Measurements from ENCODE around the gene TEX9.

TEX9 gene

DNA sequence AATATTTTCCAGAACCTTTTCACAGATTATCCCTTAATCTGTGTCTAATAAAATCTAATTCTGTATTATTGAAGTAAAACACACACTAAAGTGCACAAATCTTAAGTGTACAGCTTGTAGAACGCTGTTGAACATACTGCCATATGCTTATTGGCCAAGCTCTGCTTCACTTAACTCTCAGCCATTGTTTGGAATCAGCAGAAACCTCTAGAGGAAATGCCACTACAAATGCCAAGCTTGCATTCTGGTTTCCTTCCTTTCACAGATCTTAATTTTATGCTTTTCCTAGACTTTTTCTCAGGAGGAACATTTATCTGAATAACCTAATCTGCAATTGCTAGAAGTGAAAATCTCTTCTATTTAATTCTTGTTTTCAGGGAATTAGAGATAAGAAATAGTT, 89.6 kb downstream of the TEX9 start:
- DNase-seq (ENCODE audit: low read depth in 2 of 2): no peak

DNA sequence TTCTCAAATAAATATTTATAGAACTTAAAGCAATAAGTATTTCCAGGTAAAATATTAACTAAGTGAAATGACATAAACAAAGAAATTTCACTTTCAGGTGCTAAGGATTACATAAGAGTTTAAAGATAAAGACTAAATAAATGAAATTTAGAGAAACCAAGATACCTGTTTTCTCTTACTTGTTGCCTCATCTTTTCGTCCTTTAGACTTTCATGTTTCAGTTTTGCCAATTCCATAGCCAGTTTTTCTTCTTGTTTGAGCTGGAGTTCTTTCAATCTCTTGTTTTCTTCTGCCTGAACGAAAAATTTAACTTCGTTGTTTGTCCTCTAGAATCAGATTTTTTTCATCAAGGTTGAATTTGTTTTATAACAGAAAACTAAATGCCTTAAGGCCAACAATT, 91.0 kb downstream of the TEX9 start:
- DNase-seq (ENCODE audit: low read depth in 2 of 2): no peak

DNA sequence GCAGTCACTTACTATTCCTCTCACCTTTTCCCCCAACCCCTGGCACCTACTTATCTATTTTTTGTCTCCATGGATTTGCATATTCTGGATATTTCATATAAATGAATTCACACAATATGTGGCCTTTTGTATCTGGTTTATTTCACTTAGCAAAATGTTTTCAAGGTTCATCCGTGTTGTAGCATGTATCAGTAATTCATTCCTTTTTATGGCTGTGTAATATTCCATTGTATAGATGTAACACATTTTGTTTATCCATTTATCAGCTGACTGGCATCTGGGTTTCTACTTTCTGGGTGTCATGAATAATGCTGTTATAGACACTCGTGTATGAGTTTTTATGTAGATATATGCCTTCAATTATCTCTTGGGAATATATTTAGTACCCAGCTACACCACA, 93.9 kb downstream of the TEX9 start:
- no peak for DNase-seq (ENCODE audit: low read depth in 2 of 2)

DNA sequence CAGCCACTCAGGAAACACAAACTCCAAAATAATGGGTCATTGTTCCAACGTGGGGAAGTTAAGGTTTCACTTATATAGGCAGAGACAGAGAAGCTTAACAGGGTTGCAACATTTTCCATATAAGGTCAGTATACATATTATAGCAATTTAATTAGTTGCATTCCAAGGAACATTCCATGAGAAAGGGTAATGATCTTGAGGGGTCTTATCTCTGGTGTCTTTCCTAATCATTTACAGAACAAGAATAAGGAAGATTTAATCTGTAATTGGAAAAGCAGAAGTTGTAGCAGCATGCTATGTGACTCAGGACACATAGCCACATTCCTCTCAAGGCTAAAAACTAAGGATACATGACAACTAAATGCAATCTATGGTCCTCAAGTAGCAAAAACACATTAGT, 94.8 kb downstream of the TEX9 start:
- DNase-seq (ENCODE audit: low read depth in 2 of 2): no peak

DNA sequence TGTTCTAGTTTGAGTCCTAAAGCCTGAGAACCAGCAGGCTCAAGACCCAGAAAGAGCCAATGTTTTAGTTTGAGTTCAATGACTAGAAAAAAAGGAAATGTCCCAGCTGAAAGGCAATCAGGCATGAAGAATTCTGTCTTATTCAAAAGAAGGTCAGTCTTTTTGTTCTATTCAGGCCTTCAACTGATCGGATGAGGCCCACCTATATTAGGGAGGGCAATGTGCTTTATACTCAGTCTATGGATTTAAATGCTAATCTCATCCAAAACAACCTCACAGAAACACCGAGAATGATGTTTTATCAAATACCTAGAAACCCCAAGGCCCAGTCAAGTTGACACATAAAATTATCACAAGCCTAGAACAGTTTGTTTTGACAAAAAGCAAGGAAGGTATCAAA, 95.7 kb downstream of the TEX9 start:
- DNase-seq (ENCODE audit: low read depth in 2 of 2): no peak

DNA sequence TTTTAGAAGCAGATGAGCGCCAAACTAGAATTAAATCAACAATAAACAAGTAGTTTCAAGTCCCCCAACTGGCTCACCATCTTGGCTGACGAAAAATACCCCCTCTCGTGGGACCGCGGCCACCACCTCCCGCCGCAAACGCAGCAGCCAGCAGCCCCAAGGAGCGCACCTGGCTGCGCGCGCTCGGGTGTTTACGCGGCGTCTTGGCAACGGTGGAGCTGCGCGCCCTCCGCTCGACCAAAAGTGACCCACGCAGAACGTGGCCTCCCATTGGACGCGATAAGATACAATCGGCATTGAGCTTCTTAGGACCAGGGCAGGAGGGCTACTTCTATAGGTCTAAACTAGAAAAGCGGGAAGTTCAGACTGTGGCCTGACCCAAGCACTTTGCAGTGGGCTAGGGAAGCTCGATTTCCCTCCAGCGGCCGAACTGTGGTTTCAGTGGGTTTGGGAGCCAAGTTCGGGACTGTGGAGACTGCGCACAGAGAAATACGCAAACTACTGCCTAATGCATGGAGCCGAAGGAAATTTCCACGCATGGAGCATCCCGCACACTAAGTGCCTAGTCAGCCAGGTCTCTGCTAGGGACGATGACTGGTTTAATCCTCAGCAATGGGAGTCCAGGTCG, 99.8 kb downstream of the TEX9 start, which contains the start of gene MNS1:
MNS1 (minus strand) TSS at position 245 of the 628 bp plus-strand sequence; CDS start at position 80, 165 bp downstream.
- DNase-seq (ENCODE audit: low read depth in 2 of 2): peak; percentile 6 to 47

DNA sequence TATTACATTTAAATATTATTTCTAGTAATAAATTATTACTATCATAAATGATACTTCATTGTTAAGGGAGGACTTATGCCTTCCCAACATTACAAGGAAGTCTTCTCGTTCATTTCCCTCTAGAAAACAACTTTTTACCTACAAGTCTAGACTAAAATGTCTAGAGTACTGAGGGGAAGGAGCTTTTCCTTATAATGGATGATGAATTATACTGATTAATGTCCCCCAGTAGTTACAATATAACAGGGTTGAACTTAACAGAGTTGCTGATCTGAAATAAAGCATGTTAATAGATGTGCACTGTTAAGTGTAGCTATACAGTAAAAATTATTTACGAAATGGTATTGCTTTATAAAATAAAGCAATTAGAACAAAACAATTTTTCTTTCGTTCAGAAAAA, 102.4 kb downstream of the TEX9 start:
- DNase-seq (ENCODE audit: low read depth in 2 of 2): no peak

DNA sequence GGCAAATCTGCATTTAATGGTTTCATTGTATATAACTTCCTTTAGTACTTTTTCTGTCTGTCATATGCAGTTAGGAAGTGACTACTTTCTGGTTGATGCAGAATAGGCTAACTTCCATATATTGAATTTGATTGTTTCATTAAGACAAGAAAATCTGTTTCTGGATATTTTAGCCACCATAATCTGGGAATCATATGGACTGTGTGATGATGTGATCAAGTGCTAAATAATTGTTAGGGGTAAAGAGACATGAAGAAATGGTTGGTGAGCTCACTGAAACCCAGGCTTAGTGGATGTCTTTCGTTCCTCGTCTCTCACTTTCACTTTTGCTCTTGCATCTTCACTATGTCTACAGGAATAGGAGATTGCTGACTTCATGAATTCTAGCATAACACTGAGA, 103.2 kb downstream of the TEX9 start:
- no peak for DNase-seq (ENCODE audit: low read depth in 2 of 2)

DNA sequence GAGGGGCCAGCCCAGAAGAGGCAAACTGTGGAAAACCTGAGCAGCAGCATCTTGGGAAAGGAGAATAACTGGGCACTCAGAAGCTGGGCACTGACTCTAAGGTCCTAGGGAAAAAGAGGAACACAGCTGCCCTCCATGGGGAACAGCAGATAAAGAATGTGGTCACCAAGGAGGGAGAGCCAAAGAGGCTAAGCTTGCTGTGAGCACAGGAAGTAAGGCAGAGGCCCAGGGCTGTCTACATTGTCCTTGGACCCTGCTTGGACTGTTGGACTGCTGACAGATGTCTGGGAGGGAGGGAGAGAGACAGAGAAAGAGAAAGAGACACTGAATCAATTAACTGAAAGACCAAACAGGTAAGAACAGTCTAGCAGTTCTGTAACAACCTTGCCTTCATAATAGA, 104.3 kb downstream of the TEX9 start:
- no peak for DNase-seq (ENCODE audit: low read depth in 2 of 2)

DNA sequence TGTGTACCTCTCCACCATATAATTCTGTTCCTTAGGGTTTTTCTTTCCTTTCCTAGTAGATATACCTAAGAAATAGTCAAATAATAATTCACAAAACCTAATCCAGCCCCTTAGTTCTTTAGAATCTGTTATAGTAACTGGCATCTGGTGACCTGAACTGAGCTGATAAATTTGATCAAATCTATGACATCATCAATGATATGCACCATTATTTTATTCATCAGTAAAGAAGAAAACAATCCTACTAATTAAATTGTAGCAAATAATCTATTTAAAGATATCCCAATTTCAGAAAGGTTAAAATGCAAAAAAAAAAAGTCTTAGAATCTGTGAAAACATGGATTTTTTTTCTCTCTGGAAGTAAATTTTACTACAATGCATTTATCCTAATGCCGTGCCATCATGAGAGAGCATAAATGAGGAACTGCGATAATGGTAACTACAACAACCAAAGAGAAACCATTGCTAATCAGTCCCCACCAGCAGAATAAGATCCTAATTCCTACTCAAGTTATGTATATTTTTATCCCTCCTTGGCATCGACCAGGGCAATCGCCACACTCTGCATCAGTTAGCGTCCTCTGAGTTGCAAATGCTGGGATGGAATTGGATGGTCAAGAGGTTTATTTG, 106.3 kb downstream of the TEX9 start:
- DNase-seq (ENCODE audit: low read depth in 2 of 2): no peak

DNA sequence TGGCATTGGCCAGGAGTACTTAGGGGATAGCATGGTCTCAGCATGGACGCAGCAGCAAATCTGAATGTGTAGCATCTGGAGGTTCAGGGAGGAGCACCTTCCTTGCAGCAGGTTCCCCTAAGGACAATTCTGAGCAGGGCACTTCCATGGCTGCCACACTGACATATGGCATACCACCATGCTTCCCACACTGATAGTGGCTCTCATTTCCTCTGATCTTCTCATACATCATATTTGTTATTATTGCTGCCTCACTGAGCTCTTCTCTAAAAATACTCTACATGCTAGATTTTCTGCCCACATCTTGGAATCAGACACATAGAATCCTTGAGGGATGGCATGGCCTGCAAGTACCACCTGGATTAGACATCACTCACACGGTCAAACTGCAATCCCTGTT, 107.1 kb downstream of the TEX9 start:
- DNase-seq (ENCODE audit: low read depth in 2 of 2): no peak

DNA sequence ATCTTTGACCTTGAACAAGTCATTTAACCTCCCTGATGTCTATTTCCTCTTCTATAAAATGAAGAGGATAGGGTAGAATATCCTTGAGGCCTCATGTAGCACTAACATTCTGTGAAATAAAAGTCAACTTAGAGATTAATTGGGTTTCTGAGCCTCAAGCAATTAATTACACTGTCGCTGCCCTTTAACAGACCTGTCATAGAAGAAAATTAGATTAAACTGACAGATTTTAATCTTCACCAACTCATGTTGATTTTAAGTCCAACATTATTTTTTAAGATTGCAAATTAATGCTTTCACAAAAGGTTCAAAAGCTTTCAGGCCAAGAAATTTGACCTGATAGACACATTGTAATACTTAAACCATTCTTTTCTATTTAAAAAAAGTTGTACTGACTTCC, 107.8 kb downstream of the TEX9 start:
- no peak for DNase-seq (ENCODE audit: low read depth in 2 of 2)

DNA sequence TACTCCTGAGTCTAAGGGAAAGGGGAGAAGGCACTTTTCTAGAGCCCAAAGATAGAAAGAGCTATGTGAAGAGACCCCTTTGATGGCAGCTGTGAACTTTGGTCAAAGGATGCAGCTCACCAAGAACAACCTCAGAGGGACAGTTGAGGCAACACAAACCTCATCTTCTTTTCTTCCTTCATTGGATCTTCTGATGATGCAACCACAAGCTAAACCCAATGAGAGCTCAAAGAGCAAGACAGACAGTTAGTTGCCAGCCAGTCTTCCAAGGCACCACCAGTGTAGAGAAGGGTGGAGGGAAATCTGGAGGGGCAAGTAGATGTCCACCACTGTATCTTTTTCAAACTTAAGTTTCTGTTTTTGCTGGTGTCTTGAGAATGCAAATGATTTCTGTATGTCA, 110.1 kb downstream of the TEX9 start:
- no peak for DNase-seq (ENCODE audit: low read depth in 2 of 2)
